ENCODE data around the gene FAM170A.

FAM170A gene, protein sequence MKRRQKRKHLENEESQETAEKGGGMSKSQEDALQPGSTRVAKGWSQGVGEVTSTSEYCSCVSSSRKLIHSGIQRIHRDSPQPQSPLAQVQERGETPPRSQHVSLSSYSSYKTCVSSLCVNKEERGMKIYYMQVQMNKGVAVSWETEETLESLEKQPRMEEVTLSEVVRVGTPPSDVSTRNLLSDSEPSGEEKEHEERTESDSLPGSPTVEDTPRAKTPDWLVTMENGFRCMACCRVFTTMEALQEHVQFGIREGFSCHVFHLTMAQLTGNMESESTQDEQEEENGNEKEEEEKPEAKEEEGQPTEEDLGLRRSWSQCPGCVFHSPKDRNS

DNA sequence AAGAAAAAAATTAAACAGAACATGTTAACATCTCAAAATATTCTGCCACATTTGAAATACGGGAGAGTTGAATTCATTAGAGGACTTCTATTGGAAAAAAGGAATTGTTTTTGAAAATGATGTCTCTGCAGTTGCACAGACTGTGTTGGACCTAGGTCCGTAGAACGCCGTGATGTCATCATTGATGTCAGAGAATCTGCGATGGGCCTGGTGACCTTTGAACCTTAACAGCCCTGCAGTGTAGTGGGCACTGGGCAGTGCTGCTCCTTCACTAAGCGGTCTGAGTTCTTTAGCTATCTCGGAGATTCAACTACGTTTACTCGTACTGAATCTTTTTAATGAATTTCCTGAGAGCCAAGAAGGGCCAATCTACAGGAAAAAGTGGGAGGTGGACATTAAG is at the start of gene FAM170A:
FAM170A (plus strand) TSS at position 220 of the 400 bp plus-strand sequence. CDS start 211 bp downstream, outside the sequence.
- no peak for DNase-seq

DNA sequence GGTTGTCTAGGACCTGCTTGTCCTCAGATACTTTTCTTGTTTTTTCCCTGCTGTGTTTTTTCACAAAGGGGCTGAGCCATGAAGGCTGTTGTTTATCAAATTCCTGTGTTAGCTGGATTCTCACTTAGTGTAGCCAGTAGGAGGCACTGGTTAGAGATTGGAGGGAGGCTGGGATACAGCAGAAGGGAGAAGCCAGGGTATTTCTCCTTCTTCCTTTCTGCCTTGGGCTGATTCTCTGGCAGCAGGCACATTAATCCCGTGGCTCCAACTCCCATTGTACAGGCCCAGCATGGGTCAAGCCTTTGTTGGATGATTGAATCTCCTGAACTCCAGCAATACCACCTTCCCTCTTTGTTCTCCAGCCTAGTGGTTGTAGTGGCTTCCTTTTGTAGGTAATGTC is 46.4 kb upstream of the FAM170A start:
- no peak for DNase-seq

DNA sequence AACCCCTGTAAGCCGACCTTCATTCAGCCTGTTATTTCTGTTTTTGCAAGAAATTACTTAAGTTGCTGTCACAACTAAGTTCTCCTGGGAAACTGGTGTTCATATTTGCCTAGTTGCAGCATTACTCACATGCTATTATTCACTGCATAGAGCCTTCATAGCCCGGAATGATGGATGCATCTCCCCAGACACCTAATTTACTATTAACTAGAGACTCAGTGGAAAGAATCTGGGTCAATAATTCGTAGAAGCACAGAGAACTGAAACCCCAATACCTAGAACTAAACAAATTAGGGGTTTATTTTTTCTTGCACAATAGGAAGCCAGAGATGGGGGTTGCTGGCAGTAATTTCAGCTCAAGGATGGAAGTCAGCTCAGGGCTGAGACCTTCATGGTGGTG is 45.7 kb upstream of the FAM170A start:
- DNase-seq = no peak

DNA sequence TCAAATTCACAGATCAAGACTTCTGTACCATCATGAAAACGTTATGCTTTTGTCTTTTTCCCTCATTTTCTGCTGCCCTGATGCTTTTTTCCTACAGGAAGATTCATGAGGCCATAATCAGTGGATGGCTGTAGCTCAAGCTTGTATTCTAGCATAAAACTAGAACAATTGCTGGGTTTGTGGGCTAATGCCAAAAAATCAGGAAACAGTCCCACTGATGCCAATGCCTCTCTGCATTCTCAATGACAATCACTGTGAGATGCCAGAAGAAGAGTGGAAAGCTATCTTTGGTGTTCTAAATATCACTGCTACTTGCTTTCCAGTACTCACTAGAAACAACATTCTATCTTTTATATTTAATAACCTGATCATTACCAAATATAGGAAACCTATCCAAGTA is 33.3 kb upstream of the FAM170A start:
- DNase-seq = no peak

DNA sequence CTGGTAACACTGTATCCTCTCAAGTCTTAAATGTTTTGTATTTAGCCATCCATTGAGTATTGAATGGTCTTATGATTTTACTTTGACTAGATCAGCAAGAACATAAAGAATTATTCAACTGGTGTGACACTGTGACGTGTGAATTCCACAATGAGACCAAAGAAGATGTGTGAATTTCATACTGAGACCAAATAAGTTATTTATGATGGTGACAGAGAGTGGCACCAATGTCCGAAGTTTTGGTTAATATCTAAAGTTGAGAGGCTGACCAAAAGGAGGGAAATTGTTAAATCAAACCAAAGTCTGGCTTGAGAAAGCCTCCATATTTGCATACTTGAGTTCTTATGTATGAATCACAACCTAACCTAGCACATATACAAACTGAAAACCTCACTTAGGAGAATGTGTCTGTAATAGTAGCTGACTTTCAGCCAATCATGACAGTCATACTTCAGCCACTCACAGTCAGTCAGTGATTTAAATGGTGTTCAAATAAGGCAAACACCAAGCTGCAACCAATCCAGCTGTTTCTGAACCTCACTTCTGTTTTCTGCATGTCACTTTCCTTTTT is 31.5 kb upstream of the FAM170A start:
- no peak for DNase-seq

DNA sequence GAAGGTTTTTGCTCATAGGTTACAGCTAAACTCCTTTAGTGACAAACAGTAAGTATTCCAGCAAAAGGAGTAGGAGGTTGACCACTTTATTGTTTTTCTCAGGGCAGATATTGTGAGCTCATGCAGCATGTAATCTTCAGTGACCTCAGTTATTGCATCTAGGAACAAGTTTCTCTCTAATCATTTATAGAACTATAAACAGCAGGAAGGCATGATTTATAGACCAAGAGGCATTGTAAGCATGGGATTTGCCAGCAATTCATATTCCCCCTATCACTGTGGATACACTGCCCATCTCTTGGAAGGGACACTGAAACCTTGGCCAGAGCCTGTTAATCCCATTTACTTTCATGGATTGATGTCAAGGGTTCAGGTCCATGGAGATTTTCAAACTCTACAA is 15.4 kb upstream of the FAM170A start:
- DNase-seq = no peak

DNA sequence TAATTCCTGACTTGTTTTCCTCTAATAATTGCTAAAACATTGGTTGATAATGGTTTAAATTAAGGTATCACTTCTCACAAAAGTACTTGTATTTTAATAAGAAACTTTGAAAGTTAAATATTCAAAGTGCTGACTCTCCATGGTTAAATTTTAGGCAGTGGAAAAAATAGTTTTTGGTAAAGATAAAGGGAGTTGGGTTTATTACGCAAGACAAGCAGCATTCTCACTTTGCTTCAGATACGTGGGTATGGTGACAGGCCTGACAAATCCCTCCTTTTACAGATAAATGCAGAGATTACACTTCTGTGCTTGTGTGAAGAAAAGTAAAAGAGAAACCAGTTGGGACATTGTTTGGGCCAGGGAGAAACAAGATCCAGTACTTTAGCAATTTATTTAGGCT is 14.5 kb upstream of the FAM170A start:
- no peak for DNase-seq

DNA sequence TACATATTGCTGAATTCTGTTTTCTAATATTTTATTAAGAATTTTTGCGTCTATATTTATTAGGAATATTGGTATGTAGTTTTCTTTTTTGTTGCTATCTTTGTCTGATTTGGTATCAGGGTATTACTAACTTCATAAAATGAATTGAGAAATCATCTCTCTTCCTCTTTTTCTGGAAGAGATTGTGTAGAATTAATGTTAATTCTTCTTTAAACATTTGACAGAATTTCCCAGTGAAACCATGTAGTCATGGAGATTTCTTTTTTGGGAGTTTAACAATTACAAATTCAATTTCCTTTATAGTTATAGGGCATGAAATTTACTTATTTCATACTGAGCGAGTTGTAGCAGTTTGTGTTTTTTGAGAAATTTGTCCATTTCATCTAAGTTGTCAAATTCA is 3.3 kb upstream of the FAM170A start:
- no peak for DNase-seq

DNA sequence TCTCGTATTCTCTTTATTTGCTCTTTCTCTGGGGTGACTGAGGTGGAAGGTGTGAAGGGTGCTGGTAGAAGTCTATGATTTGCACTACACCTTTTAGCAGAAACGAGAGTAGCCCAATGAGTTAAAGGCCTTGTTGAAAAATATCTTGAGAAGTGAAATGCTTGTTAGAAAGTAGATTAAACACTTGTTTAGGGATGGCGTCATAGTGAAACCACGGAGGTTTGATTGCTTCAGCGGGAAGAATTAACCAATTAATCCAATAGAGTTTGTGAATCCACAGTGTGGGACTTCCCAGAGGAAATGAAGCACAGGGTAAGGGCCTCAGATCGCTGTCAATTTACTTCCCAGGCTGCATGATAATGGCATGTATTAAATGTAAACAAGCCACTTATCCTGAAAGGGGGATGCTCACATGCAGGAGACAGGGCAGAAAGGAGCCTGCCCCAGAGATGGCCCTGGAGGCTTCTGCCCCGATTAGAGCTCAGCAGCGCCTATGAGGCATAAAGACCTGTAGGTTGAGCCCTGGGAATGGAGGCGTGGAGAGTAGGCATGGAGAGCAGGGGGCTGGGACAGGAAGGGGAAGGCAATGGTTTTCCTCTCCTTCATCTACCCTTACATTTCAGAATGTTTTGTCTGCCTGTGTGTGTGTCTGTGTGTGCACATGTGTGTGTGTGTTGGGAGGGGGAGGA is 1.5 kb downstream of the FAM170A start:
- peak; percentile 2 for DNase-seq

DNA sequence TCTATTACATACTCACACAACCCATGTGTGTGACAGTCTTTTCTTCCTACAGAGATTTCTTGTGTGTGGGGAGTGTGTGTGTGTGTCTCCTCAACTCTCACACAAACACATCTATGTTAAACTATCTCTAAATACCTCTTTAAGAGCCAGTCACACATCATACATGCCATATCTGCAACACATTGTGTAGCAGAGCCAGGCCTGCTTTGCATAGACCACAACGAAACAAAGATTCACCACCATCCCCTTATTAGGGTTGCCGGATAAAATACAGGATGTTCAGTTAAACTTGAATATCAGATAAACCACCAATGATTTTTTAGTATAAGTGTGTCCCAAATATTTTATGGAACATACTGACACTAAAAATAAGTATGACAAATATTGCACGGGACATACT is 2.3 kb downstream of the FAM170A start:
- DNase-seq = no peak

DNA sequence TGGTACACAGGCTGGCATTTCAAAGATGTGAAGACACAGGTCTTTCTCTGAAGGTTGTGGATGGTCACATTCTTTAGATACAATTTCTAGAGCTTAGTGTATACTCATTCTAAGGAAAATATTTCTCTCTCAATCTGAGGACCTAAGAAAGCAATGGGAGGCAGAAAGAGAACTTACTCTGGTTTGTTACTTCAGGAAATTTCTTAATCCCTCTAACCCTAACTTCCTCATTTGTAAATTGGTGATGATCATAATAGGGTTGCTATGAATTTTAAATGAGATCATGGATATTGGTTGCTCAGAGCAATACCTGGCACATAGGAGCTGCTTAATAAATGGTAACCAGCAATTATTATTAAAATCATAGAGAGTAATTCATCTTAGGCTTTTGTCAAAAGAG is 22.1 kb downstream of the FAM170A start:
- DNase-seq = no peak

DNA sequence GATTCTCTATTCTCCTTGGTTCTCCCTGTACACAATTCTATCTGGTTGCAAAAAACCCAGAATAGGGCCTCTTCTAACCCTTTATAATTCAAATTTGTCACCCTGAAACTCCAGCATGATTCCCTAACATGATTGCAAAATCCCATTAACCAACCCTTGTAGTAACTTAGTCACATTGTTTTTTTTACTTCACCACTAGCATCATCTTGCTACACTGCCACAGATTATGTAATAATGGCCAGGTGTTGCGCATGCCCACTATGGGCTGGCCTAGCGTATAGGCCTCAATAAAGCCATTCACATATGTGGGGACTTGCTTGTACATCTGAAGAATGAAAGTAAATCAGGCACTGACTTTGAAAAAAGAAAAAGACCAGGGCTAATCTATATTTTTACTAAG is 25.7 kb downstream of the FAM170A start:
- DNase-seq = no peak

DNA sequence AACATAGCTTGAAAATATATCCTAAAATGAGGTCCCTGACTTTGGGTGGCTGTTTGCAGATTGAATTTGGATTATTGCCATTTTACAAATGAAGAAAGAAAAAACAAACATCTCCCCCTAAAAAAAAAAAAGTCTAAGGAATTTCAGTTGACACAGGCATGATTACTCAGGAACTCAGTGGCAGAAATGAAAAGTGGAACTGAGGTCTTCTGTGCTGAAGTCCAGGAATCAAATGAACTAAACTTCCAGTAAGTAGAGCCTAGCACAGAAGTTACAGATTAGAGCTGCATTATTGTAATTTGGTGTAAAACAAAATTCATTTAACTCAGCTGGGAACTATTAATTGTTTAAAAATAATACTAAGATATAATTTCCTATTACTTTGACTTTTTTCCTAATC is 26.7 kb downstream of the FAM170A start:
- no peak for DNase-seq

DNA sequence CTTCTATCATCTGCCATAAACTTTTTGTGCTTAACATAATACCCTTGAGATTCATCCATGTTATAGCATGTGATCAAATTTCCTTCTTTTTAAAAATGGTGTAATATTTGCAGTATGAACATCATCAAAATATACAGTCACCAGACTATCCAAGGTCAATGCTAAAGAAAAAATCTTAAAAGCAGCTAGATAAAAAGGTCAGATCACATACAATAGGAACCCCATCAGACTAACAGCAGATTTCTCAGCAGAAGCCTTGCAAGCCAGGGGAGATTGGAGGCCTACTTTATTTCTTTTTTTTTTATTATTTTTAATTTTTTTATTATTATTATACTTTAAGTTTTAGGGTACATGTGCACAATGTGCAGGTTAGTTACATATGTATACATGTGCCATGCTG is 37.2 kb downstream of the FAM170A start:
- DNase-seq = no peak

DNA sequence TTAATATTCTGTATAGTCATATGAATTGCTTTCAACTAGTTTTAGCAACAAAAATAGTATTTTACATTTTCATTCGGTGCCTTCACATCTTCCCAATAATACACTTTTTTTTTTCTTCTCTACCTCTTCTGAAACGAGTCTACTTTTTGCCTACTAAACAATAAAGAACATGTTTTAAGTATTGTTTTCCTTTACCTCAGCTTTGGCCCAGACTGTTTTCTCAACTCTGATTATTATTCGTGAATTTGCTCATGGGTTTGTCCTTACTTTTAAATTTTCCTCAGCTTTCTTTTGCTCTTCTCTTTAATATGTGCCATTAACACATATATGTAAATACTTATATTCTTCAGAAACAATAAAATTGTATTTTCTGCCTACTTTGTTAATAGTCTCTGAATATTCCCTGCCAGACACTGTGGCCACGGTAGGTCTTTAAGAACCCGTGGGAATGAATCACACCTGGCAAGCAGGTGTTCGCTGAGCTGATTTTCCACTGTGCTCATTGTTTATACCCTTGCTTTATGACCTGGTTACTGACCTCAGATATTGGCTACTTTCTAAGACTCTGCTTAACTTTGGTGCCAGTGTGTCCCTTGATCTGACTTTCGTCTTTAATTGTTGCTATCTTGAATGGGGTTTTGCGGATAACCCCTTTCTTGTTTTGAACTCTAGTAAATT is 49.1 kb downstream of the FAM170A start:
- no peak for DNase-seq

DNA sequence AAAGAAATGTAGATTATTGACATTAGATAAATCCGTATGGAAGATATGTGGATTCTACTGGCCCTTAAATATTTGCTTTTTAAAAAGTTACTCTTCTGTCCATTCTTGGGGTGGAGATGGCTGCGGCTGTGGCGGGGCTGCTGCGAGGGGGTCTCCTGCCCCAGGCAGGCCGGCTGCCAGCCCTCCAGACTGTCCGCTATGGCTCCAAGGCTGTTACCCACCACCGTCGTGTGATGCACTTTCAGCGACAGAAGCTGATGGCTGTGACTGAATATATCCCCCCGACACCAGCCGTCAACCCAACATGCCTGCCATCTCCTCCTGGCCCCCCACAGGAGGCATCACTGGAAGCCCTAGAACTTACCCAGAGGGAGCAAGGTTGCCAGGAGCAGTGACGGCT is 50.7 kb downstream of the FAM170A start:
- no peak for DNase-seq

DNA sequence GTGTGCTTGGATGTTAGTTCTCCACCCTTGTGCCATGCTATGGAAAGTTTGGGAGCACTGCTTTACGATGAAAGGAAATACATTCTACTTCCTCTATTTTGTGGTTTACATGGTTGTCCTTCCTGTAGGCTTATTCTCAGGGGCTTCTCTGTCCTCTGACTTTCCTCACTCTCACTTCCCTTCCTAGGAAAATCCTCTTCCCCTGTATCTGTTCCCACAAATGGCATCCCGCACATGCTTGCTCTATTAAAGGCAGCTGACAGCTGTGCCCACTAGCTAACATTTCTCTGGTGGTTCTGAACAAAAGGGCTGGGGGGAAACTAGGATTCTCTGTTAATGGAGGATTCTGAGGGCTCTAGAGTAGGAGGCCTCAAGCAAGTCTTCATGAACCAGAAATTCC is 52.4 kb downstream of the FAM170A start:
- DNase-seq = no peak

DNA sequence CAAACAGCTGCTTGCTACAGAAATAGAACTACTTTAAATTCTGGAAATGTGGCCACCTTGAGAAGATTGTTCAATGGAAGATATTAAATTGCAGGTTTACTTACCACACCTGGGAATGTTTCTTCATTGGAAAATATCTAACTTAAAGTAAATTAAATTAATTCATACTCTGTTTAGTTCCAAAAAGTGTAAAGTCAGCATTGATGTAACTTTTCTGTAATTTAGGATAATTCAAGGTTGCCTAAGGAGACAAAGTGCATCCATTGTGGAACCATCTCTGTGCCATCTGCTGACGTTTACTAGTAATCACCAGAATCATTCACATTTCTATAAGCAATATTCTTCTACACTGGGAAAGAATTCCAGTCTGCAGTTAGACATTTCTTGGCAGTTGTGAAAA is 53.0 kb downstream of the FAM170A start:
- no peak for DNase-seq
